Measurements from ENCODE around the gene NPTXR.
"Not testable (repeated sequence)": the region's sequence is repeated elsewhere in the genome, so short reads cannot be mapped to it uniquely, and the experiment has no call there.

The NPTXR gene

DNA sequence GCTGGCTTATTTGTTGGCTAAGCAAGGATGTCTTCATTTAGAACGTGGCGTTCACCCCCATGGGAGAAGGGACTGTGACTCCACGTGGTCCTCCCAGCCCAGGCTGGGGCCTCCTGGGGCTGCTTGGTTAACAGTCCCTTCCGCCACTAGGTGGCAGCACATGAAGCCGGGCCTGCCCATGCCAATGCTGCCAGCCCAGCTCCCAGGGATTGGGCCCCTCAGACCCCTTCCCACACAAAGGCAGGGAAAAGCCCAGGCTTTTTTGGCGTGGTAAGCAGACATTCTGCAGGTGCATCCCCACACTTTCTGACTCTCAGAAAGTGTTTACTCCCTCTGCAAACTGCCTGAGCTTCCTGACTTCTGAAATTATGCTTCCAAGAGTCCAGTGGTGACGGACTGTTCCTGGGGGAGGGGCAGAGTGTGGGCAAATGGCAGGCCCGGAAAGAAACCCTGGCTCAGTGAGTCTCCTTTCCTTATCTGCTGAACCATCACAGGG, 25.1 kb upstream of the NPTXR start:
- DNase-seq (ENCODE audit: low read depth in 1 of 2, low spot score in 1 of 2) = peak; percentile 73 to 83

DNA sequence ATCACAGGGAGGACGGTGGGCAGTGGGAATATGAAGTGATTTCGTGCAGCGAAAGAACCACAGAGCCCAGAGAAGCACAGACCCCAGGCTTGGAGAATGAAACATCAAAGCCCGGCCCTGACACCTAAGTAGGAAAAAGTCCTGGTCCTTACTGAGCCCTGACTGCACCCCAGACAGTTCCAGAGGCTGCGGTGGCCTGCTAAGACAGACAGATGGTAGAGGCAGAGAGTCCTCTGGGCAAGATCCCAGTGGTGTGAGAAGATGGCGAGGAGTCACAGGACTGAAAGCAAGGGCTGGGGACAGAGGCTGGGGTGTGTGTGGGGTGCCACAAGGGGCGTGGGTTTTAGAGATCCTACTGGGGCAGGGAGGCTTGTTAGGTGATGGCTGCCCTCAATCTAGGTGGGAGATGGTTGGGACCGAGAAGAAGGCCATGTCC, 24.5 kb upstream of the NPTXR start:
- no peak for DNase-seq (ENCODE audit: low read depth in 1 of 2, low spot score in 1 of 2)

DNA sequence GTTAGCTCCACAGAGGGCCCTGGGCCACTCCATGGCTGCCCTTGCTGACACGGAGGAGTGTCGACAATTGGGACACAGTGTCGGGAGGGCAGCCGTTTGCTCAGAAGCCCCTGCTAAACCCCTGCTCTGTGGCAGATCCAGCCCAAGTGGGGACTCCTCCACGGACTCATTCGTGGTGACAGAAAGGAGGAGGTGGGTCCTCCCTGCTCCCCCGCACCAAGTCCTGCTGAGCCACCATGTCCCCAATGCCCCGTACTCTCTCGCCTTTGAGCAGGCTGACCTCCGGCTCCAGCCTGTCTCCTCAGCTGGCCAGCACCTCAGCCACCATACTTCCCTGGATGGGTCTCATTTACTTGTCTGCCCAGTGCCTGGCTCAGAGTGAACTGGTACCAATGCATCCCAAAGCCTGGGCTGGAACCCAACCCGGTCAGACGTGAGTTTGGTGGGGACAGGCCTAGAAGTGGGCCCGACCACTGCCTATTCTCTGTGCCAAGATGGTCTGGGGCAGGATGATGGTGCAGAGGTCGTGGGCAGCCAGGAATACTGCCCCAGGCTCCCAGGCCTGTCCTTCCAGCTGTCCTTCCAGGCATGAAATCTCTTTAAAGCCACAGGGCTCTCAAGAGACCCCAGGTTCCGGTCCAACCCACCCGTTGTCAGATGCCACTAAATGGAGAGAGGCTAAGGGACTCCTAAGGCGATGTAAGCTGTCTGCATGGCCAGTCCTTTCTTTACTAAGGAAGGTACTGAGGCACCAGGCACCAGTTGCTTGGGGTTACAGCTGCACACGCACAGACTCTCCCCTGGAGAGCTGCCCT, 23.9 kb upstream of the NPTXR start:
- no peak for DNase-seq (ENCODE audit: low read depth in 1 of 2, low spot score in 1 of 2)

DNA sequence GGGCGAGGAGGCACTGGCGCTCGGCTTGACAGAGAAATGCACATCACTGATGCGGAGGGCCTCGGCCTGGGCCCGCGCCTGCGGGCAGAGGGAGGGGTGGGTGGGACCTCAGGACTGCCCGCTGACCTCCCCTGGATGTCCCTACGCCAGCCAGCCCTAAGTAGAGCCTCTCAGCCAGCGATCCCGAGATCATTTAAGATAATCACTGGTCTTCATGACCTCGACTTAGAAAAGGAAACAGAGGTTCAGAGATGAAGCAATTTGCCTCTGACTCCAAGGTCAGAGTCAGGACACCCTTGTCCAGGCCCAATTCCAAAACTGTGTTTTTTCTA, 23.3 kb upstream of the NPTXR start:
- no peak for DNase-seq (ENCODE audit: low read depth in 1 of 2, low spot score in 1 of 2)

DNA sequence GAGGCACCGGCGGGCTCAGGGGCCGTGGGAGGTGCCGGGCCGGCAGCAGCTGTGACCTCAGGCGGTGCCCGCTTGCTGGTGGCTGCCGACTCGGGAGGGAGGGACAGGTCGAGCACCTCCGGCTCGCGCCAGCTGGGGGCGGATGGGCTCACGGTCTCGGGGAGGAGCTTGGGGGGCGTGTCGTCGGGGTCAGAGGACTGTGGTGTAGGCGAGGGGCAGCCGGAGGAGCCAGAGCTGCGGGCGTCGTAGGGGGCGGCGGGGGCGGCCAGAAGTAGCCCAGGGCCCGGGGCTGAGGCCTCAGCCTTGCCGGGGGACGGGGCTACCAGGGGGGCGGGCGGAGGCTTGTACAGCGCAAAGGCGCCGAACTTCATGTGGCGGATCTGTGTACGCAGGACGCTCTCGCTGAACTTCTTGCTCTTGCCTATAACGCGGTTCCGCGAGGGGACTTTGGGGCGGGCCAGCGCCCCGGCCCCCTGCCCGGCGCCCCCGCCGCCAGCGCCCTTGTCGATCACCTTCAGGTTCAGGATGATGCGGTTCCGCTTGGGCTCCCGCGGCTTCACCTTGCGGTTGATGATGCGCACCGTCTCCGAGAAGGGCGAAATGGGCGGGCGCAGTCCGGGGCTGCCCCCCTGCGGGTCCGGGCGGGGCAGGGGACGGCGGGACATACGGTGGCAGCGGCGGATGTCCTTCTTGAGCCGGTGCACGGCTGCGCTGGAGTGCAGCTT, 22.7 kb upstream of the NPTXR start:
- no peak for DNase-seq (ENCODE audit: low read depth in 1 of 2, low spot score in 1 of 2)

DNA sequence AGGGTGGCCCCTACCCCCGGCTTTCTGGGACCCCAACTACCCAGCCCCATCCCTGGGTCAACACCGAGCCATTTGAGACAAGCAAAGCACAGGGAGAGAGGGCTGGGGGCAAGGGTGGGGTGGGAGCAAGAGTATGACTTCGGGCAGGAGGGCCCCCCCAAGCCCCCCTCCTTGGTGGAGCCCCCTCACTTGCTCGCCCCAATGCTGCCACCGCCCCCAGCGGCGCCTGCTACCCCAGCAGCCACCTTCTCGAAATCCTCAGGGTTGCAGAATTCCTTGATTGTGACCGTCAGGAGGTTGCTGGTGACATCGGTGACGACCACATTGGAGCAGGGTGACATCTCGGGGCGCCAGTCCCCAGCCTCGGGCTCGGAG, 22.2 kb upstream of the NPTXR start:
- DNase-seq (ENCODE audit: low read depth in 1 of 2, low spot score in 1 of 2) = no peak

DNA sequence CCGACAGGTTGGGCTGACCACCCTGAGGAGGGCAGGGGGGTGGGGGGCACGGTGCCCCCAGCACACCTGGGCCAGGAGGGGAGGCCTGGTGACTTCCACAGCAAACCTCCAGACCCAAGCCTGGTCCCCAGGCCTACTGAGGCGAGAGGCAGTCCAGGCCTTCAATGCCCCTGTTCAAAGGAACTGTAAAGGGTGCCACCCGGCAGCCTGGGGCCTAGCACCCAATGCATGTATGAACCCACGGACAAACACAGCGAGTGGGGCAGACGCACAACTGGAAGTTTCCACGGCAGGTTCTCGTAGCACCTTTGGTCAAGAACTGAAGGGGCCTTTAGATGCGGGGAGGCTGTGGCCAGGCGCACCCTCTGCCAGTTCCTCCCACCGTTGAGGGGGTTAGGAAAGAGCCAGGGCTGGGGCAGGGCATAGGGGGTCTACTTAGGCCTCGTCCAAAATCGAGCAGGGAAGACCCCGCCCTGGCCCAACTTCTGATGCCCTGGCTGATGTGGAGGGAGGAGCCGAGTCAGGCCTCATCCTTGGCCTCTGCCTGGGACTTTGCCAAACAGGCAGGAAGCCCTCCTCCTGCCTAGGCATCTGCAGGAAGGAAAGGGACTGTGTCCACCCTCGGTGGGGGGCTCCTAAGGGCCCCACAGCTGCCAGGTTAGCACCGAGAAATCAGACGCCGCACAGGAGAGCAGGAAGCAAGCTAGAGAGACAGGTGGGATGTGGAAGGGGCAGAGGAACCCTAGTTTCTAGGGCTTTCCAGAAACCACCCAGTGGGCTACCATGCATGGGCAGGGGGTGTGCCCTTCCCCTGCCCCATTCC, 21.6 kb upstream of the NPTXR start:
- DNase-seq (ENCODE audit: low read depth in 1 of 2, low spot score in 1 of 2) = no peak

DNA sequence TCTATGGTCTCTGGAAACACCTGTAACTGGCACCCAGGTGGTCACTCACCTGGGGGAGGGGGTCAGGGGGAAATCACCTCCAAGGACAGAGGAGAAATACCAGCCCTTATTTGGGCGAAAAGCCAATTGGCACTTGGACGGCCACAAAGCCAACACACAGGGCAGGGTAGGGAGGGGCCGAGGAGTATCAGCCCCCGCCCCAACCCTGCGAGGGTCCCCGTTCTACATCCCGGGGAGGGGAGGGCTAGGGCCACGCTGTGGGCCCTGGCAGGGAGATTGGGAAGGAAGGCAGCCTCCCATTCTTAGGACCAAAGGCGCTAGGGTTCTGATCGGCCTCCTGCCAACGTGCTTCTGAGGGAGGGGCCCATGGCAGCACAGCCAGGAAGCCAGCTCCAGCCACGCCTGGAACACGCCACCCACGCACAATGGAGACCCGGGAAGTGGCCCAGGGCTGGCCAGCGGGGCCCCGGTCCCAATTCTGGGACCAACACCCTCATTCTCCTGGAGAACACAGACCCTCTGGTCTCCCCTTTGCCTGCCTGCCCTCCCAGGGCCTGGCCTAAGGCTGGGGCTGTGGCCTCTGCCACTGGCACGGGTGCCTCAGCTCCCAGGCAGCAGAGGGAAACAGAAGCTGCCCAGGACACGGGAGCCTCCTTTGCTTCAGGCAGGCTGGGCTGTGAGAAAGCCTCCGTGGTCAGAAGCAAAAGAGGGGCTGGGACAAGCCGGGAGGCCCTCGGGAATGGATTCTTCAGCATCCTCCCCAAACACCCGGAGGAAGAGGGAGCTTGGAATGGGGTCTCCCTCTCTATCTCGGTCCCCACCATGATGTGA, 20.7 kb upstream of the NPTXR start:
- no peak for DNase-seq (ENCODE audit: low read depth in 1 of 2, low spot score in 1 of 2)

DNA sequence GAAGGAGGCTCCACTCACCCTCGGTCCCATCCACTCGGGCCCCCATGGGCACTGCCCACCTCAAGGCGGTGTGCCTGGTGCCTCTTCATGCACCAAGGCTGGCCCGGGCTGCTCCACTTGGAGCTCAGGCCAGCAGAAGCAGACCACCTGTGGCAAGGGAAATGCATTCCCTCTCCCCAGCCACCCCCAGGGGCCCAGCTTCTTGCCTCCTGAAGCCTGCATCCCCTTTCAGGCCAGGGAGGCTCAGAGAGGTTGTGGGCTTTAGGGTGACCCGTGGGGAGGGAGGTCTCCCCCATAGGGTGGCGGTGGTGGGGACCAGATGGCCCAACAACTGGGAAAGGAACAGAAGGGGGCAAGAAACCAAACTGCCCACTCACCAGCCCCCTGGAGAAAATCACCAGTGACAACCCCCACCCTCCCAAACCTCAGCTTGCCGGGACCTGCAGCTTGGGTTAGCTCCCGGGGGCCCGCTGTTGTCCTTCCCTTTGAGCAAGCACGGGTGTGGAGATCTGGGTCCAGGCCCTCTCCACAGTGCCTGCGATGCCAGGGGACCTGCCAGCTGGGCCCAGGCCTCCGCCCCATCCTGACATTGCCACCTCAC, 19.8 kb upstream of the NPTXR start:
- DNase-seq (ENCODE audit: low read depth in 1 of 2, low spot score in 1 of 2) = no peak

DNA sequence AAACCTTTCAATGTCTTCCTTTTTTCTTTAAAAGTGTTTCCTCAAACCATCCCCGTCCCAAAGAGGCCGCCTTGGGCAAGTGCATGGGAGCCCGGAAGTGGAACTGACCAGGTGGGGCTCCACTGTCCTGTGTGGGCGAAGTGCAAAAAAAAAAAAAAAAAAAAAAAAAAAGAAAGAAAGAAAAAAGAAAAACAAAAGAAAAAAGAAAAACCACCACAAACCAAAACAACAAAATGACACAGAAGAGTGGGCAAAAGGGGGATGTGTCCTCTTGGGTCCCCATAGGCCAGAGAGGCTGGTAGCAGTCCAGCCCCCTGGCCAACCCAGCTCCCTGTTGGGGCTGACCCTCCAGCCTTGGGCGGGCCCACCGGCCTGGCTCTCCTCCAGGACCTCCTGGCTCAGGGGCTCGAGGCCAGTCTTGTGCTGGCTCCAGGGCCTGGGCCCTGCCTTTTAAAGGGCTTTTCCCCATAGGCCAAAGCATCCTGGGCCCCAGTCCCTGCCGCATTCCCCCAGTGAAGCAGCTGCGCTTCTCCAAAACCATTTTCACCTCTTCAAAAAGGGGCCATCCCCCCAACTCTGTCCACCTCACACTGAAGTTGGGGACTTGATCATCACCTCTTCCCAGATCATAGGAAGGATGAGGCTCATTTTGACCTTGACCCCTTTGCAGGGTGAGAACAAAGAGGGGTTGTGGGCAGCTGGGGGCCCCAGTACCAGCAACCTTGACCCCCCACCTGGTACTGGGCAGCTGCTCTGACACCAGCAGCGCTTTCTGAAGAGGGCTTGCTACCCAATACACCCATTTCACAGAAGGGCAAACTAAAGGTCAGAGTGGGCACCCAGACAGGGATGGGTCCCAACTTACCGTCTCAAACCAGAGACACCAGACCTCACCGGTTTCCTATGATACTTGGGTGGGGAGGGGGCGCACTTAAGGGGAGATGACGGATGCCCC, 18.8 kb upstream of the NPTXR start:
- DNase-seq (ENCODE audit: low read depth in 1 of 2, low spot score in 1 of 2) = no peak

DNA sequence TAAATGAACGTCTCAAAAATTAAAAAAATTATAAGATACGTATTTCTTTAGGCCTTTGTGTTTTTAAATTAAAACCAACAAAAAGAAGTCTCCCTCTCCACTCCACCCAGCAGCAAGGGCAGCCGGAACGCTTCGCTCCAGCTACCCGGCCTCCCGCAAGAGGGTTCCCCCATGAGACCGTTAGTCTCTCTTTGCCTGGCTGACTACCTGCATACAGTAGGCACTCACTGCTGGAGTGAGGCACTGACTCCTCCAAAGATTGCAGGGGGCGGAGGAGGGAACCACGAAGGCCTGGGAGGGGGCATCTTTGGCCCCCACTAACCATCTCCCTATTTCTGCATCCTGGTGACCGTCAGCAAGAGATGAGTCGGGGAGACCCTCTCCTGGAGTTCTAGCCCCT, 18.1 kb upstream of the NPTXR start:
- no peak for DNase-seq (ENCODE audit: low read depth in 1 of 2, low spot score in 1 of 2)

DNA sequence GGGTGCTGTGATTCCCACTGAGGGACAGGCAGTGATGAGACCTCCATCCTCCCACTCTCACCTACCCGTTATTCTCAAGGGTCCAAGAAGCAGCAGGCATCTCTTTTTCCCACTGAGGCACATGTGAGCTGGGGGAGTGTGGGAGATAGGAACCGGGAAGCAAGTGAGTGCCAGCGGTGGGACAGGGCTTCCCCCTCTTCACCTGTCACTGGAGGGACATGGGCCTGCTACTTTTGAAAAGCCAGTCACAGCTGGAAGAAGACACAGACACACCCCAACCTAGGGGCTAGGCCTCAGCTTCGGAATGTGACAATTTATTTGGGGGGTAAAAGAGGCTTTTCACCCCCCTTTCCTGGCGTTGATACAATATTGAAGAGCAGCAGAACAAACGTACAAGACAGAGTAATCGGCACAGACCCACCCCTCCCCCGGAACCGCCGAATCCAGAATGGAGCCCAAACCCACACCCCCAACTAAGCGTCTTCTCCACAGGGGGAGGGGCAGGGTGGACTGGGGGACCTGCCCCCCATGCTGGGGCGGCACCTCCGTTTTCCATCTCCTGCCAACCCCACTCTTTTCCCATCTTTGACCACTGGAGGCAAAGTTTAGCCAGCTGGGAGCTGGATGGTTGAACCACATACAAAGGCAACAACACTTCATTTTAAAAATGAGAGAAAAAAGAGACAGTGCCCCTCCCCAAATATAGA, 17.5 kb upstream of the NPTXR start:
- no peak for DNase-seq (ENCODE audit: low read depth in 1 of 2, low spot score in 1 of 2)

DNA sequence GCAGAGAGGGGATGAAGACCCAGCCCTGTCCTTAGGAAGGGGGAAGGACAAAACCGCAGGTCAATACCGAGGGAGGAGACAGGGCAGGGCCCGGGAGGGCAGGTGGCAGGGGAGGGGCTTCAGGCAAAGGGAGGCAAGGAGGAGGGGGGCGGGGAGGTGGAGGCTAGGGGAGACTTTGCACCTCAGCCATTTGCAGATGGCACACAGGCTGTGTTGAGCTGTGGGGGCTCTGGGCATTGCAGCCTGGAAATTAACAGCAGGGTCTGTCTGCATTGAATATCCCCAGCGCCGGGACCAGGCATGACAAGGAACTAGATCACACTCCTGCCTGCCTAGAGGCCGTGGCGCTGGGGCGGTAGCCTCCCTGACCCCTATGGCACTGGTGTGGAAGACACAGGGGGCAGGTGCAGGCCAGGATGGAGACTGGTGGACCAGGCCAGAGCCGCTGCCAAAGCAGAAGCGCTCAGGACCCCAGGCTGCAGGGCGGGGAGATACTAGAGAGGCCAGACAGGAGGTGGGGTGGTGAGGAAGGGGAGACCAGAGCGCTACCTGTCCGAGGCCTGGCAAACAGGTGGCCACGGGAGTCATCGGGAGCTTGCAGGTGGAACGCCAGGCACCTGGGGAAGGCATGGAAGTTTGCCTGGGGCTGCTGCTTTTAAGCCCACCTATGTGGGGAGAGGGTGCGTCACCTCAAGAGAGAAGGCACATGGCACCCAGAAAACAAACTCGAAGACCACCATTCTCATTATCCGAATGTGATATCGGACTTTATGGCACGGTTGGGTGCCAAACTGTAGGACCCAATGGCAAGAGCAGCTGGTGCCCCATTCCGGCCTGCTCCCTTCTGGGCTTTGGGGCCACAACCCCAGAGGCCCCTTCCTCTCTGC, 16.7 kb upstream of the NPTXR start:
- DNase-seq (ENCODE audit: low read depth in 1 of 2, low spot score in 1 of 2) = no peak

DNA sequence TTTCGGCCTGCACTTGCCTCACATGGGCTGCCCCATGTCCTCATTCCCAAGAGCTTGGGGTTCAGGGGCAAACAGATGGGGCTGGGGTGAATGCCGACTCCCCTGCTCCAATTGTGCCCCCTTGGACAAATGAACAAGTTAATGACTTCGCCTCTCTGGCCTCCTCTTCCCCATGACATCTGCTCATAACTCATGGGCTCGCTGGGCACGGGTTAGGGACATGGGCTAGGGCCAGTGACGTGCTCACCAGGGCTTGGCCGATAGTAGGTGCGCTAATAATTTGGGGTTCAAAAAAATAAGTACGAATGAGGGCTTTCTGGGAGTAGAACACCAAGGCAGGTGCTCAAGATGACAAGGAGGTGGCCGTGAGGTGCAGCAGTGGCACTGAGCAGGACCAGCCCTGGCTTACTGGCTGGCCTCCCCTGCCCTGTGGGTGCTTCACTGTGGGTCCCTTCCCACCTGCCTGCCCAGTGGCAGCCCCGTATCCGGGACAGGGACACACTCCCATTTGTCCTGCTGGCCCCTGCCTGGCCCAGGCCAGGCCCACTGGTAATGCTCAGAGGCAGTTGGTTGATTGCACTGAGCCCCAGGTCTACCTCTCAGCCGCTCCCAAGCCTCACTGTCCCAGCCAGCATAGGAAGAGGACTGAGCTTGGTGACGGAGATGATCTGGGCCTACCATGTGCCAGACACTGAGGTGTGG, 15.9 kb upstream of the NPTXR start:
- DNase-seq (ENCODE audit: low read depth in 1 of 2, low spot score in 1 of 2) = no peak

DNA sequence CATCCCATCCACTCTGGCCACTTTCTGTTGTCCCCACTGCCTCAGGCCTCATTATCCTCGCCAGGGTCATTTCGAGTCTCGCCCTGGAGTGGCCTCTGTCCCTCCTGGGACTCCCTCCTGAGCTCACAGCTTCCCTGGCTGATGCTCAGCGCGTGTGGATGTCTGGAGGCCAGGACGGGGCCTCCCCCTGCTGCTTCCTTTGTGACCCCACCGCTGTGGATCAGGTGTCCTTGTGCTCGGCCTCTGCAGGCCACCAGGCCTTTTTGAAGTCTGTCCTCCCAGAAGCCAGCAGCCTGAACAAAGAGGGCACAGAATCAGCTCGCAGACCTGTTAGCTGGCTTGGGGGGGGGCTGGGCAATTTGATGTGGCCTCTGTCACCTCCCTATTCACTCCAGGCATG, 14.7 kb upstream of the NPTXR start:
- DNase-seq (ENCODE audit: low read depth in 1 of 2, low spot score in 1 of 2) = no peak

DNA sequence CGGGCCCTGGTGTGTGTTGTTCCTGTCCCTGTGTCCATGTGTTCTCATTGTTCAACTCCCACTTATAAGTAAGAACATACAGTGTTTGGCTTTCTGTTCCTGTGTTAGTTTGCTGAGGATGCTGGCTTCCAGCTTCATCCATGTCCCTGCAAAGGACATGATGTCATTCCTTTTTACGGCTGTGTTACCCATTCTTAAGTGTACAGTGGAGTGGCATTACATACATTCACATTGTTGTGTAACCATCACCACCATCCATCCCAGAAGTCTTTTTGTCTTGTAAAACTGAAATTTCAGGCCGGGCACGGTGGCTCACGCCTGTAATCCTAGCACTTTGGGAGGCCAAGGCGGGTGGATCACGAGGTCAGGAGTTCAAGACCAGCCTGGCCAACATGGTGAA, 10.6 kb upstream of the NPTXR start:
- DNase-seq (ENCODE audit: low read depth in 1 of 2, low spot score in 1 of 2) = not testable (repeated sequence)

DNA sequence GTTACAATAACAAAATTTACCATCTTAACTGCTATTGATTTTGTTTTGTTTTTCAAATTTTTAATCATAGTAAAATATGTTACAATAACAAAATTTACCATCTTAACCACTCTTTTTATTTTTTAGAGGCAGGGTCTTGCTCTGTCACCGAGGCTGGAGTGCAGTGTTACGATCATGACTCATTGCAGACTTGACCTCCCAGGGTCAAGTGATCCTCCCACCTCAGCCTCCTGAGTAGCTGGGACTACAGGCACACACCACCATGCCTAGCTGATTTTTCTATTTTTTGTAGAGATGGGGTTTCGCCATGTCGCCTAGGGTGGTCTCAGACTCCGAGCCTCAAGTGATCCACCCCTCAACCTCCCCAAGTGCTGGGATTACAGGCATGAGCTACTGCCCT, 10.1 kb upstream of the NPTXR start:
- DNase-seq (ENCODE audit: low read depth in 1 of 2, low spot score in 1 of 2) = not testable (repeated sequence)
